ENCODE data around the gene SYNDIG1. TPM values are rescaled to one million over a fixed set of nuclear protein-coding genes. Genes with fewer than 3 reads are reported as not detected.

Gene SYNDIG1
- total RNA-seq, 1 donor from 2014 or later, result not detected

GRCh38 chr20:24583169-24583792, 113.9 kb downstream of the SYNDIG1 start:
- no peaks in the 10 kb centered on the region for H3K4me1 Mint-ChIP-seq
- H3K4me3 Mint-ChIP-seq, result no peak overlapping the region
- intact Hi-C loops (cut with micrococcal nuclease), result no loop called here
- no peaks in the 10 kb centered on the region for H3K9me3 Mint-ChIP-seq
- H3K27ac Mint-ChIP-seq, result no peak overlapping the region
- H3K36me3 Mint-ChIP-seq (ENCODE audit: low read depth), result no peaks in the 10 kb centered on the region
- H3K27me3 Mint-ChIP-seq, result no peaks in the 10 kb centered on the region
- DNase-seq, result no peak

GRCh38 chr20:24584078-24584477, 114.6 kb downstream of the SYNDIG1 start:
- H3K4me1 Mint-ChIP-seq, result no peaks in the 10 kb centered on the region
- intact Hi-C loops (cut with micrococcal nuclease), result no loop called here
- no peaks in the 10 kb centered on the region for H3K9me3 Mint-ChIP-seq
- H3K4me3 Mint-ChIP-seq, result no peak overlapping the region
- H3K27me3 Mint-ChIP-seq, result no peaks in the 10 kb centered on the region
- no peak overlapping the region for H3K27ac Mint-ChIP-seq
- no peak for DNase-seq
- H3K36me3 Mint-ChIP-seq (ENCODE audit: low read depth), result no peaks in the 10 kb centered on the region

GRCh38 chr20:24584538-24585356, 115.3 kb downstream of the SYNDIG1 start:
- H3K27me3 Mint-ChIP-seq, result no peaks in the 10 kb centered on the region
- no peaks in the 10 kb centered on the region for H3K36me3 Mint-ChIP-seq (ENCODE audit: low read depth)
- no peak for DNase-seq
- no peaks in the 10 kb centered on the region for H3K4me1 Mint-ChIP-seq
- H3K4me3 Mint-ChIP-seq, result no peak overlapping the region
- no peaks in the 10 kb centered on the region for H3K9me3 Mint-ChIP-seq
- no peak overlapping the region for H3K27ac Mint-ChIP-seq
- intact Hi-C loops (cut with micrococcal nuclease), result no loop called here

- Mint-ChIP-seq H3K4me1 (no peaks in the 10 kb centered on the region), H3K4me3 (no peak overlapping the region), H3K9me3 (no peaks in the 10 kb centered on the region)
Measured at GRCh38 chr20:24585796-24586522, 116.5 kb downstream of the SYNDIG1 start.

GRCh38 chr20:24586523-24586840, 117.1 kb downstream of the SYNDIG1 start:
- no peak for DNase-seq
- Mint-ChIP-seq H3K9me3 (no peaks in the 10 kb centered on the region), H3K36me3 (ENCODE audit: low read depth) (no peaks in the 10 kb centered on the region), H3K27me3 (no peaks in the 10 kb centered on the region), H3K27ac (no peak overlapping the region), H3K4me1 (no peaks in the 10 kb centered on the region), H3K4me3 (no peak overlapping the region)
- intact Hi-C loops (cut with micrococcal nuclease), result no loop called here

More at GRCh38 chr20:24585796-24586522, 116.5 kb downstream of the SYNDIG1 start:
- Mint-ChIP-seq H3K27me3 (no peaks in the 10 kb centered on the region), H3K36me3 (ENCODE audit: low read depth) (no peaks in the 10 kb centered on the region), H3K27ac (no peak overlapping the region)
- intact Hi-C loops (cut with micrococcal nuclease), result no loop called here
- DNase-seq, result no peak

- Mint-ChIP-seq H3K36me3 (ENCODE audit: low read depth) (no peaks in the 10 kb centered on the region), H3K27ac (no peak overlapping the region), H3K4me1 (no peaks in the 10 kb centered on the region), H3K9me3 (no peaks in the 10 kb centered on the region), H3K4me3 (no peak overlapping the region), H3K27me3 (no peaks in the 10 kb centered on the region)
- intact Hi-C loops (cut with micrococcal nuclease), result no loop called here
- DNase-seq, result no peak
Measured at GRCh38 chr20:24587384-24588046, 118.1 kb downstream of the SYNDIG1 start.

GRCh38 chr20:24588047-24588635, 118.7 kb downstream of the SYNDIG1 start:
- DNase-seq, result no peak
- H3K27me3 Mint-ChIP-seq, result no peaks in the 10 kb centered on the region
- H3K4me1 Mint-ChIP-seq, result no peaks in the 10 kb centered on the region
- no peak overlapping the region for H3K4me3 Mint-ChIP-seq
- H3K36me3 Mint-ChIP-seq (ENCODE audit: low read depth), result no peaks in the 10 kb centered on the region
- intact Hi-C loops (cut with micrococcal nuclease), result no loop called here
- H3K27ac Mint-ChIP-seq, result no peak overlapping the region
- no peaks in the 10 kb centered on the region for H3K9me3 Mint-ChIP-seq

GRCh38 chr20:24588725-24589340, 119.4 kb downstream of the SYNDIG1 start:
- no peak overlapping the region for H3K4me3 Mint-ChIP-seq
- H3K36me3 Mint-ChIP-seq (ENCODE audit: low read depth), result no peaks in the 10 kb centered on the region
- no peak overlapping the region for H3K27ac Mint-ChIP-seq
- no peaks in the 10 kb centered on the region for H3K4me1 Mint-ChIP-seq
- no peaks in the 10 kb centered on the region for H3K9me3 Mint-ChIP-seq
- no peak for DNase-seq
- intact Hi-C loops (cut with micrococcal nuclease), result no loop called here
- no peaks in the 10 kb centered on the region for H3K27me3 Mint-ChIP-seq

- no peaks in the 10 kb centered on the region for H3K9me3 Mint-ChIP-seq
- intact Hi-C loops (cut with micrococcal nuclease), result no loop called here
- no peaks in the 10 kb centered on the region for H3K36me3 Mint-ChIP-seq (ENCODE audit: low read depth)
- no peaks in the 10 kb centered on the region for H3K4me1 Mint-ChIP-seq
- DNase-seq, result no peak
- peaks cover 2% of the 10 kb centered on the region for H3K27me3 Mint-ChIP-seq
- H3K27ac Mint-ChIP-seq, result no peak overlapping the region
- no peak overlapping the region for H3K4me3 Mint-ChIP-seq
Measured at GRCh38 chr20:24589381-24589780, 120.0 kb downstream of the SYNDIG1 start.

- no peak for DNase-seq
- no peak overlapping the region for H3K27ac Mint-ChIP-seq
- no peaks in the 10 kb centered on the region for H3K4me1 Mint-ChIP-seq
- no peak overlapping the region for H3K4me3 Mint-ChIP-seq
- H3K36me3 Mint-ChIP-seq (ENCODE audit: low read depth), result no peaks in the 10 kb centered on the region
- intact Hi-C loops (cut with micrococcal nuclease), result no loop called here
- no peaks in the 10 kb centered on the region for H3K9me3 Mint-ChIP-seq
- H3K27me3 Mint-ChIP-seq, result peaks cover 5% of the 10 kb centered on the region
Measured at GRCh38 chr20:24589815-24590177, 120.4 kb downstream of the SYNDIG1 start.

- no peaks in the 10 kb centered on the region for H3K4me1 Mint-ChIP-seq
Measured at GRCh38 chr20:24590178-24590982, 121.0 kb downstream of the SYNDIG1 start.

GRCh38 chr20:24597051-24597450, 127.6 kb downstream of the SYNDIG1 start:
- no peaks in the 10 kb centered on the region for H3K4me1 Mint-ChIP-seq
- H3K36me3 Mint-ChIP-seq (ENCODE audit: low read depth), result no peaks in the 10 kb centered on the region
- no peak for DNase-seq
- H3K27me3 Mint-ChIP-seq, result peaks cover 9% of the 10 kb centered on the region
- intact Hi-C loops (cut with micrococcal nuclease), result no loop called here
- no peak overlapping the region for H3K27ac Mint-ChIP-seq
- no peak overlapping the region for H3K4me3 Mint-ChIP-seq
- peaks cover 4% of the 10 kb centered on the region for H3K9me3 Mint-ChIP-seq

More at GRCh38 chr20:24590178-24590982, 121.0 kb downstream of the SYNDIG1 start:
- intact Hi-C loops (cut with micrococcal nuclease), result no loop called here
- no peak overlapping the region for H3K4me3 Mint-ChIP-seq
- H3K27me3 Mint-ChIP-seq, result peaks cover 7% of the 10 kb centered on the region
- no peak for DNase-seq
- no peaks in the 10 kb centered on the region for H3K36me3 Mint-ChIP-seq (ENCODE audit: low read depth)
- H3K27ac Mint-ChIP-seq, result no peak overlapping the region
- no peaks in the 10 kb centered on the region for H3K9me3 Mint-ChIP-seq

- Mint-ChIP-seq H3K4me3 (no peak overlapping the region), H3K4me1 (no peaks in the 10 kb centered on the region), H3K27me3 (peaks cover 9% of the 10 kb centered on the region), H3K9me3 (peaks cover 4% of the 10 kb centered on the region), H3K36me3 (ENCODE audit: low read depth) (no peaks in the 10 kb centered on the region), H3K27ac (no peak overlapping the region)
- intact Hi-C loops (cut with micrococcal nuclease), result no loop called here
- DNase-seq, result no peak
Measured at GRCh38 chr20:24598346-24598745, 128.9 kb downstream of the SYNDIG1 start.
